GM12878 (cell line): ENCODE measurements around the gene PCBP1. TPM values are rescaled to one million over a fixed set of nuclear protein-coding genes. Genes with fewer than 3 reads are reported as not detected.
A peak's percentile ranks its signal among the peaks of the same experiment; 100 is the strongest.

ENCODE experiments used
- BCL11A ChIP-seq: IDR thresholded peaks from 2 replicates; pipeline ENCODE4 v1.6.1; 2011; ENCODE audit warnings: low read depth, low read length
- BMI1 ChIP-seq: fragments of 450-650 bp; IDR thresholded peaks from 2 replicates; pipeline ENCODE4 v1.6.1; 2016; ENCODE audit warnings: mild to moderate bottlenecking, moderate library complexity, borderline replicate concordance
- CREB1 ChIP-seq: IDR thresholded peaks from 2 replicates; pipeline ENCODE4 v1.6.1; 2012; ENCODE audit warnings: low read depth, mild to moderate bottlenecking, inconsistent platforms
- EGR1 ChIP-seq, 2 experiments: IDR thresholded peaks; 1 replicate in 1 of 2; 2 replicates in 1 of 2; pipeline ENCODE4 v1.6.1; 2011 to 2012; ENCODE audit warnings: low read depth in 2 of 2, low read length in 2 of 2, borderline replicate concordance in 1 of 2, mild to moderate bottlenecking in 1 of 2, moderate library complexity in 1 of 2
- ESRRA ChIP-seq: IDR thresholded peaks from 2 replicates; pipeline ENCODE4 v1.6.1; 2012; ENCODE audit warnings: mild to moderate bottlenecking, low read length, improper control_type of control experiment
- ETV6 ChIP-seq, 2 experiments: fragments of 450-650 bp in 1 of 2; IDR thresholded peaks in 1 of 2; conservative IDR thresholded peaks in 1 of 2; 2 replicates each; pipeline ENCODE4 v1.6.1; 2014; ENCODE audit warnings: antibody characterized with exemption in 1 of 2, borderline replicate concordance in 1 of 2, low read depth in 1 of 2, mild to moderate bottlenecking in 1 of 2, moderate library complexity in 1 of 2
- FOS ChIP-seq: IDR thresholded peaks from 3 replicates; pipeline ENCODE4 v1.6.1; 2011; ENCODE audit warnings: borderline replicate concordance; ENCODE audit not compliant: insufficient read length; ENCODE audit errors: extremely low read depth
- GABPA ChIP-seq: IDR thresholded peaks from 2 replicates; pipeline ENCODE4 v1.6.1; 2014; ENCODE audit warnings: antibody characterized with exemption, low read depth, mild to moderate bottlenecking, inconsistent platforms
- HDAC6 ChIP-seq: fragments of 200-600 bp; sonication (generic); IDR thresholded peaks from one replicate; pipeline ENCODE4 v1.8.0; 2017; ENCODE audit warnings: antibody characterized with exemption; ENCODE audit not compliant: unreplicated experiment
- KDM1A ChIP-seq: fragments of 200-600 bp; sonication (generic); IDR thresholded peaks from 2 replicates; pipeline ENCODE4 v1.6.1; 2016; ENCODE audit warnings: borderline replicate concordance
- NR2C1 ChIP-seq: fragments of 450-650 bp; IDR thresholded peaks from 2 replicates; pipeline ENCODE4 v1.6.1; 2017; ENCODE audit warnings: antibody characterized with exemption, mild to moderate bottlenecking, moderate library complexity
- NR2C2 ChIP-seq: IDR thresholded peaks from 2 replicates; pipeline ENCODE4 v1.6.1; 2011; ENCODE audit warnings: borderline replicate concordance, low read depth; ENCODE audit not compliant: control insufficient read depth, insufficient read length
- PAX5 ChIP-seq: IDR thresholded peaks from 2 replicates; pipeline ENCODE4 v1.6.1; 2011; ENCODE audit warnings: low read depth, low read length, borderline replicate concordance
- RB1 ChIP-seq: fragments of 450-650 bp; formaldehyde crosslinking; IDR thresholded peaks from 2 replicates; pipeline ENCODE4 v1.6.1; 2017; ENCODE audit warnings: mild to moderate bottlenecking, borderline replicate concordance
- RBBP5 ChIP-seq: fragments of 200-600 bp; sonication (generic); conservative IDR thresholded peaks from 2 replicates; pipeline ENCODE4 v1.6.1; 2016
- RCOR1 ChIP-seq: conservative IDR thresholded peaks from 2 replicates; pipeline ENCODE4 v1.6.1; 2012; ENCODE audit warnings: low read depth, low read length, improper control_type of control experiment
- RUNX3 ChIP-seq: IDR thresholded peaks from 2 replicates; pipeline ENCODE4 v1.6.1; 2012; ENCODE audit warnings: low read length, inconsistent platforms
- SIN3A ChIP-seq: IDR thresholded peaks from 2 replicates; pipeline ENCODE4 v1.6.1; 2012; ENCODE audit warnings: low read depth, low read length, improper control_type of control experiment
- SREBF1 ChIP-seq: IDR thresholded peaks from 2 replicates; pipeline ENCODE4 v1.6.1; 2012; ENCODE audit warnings: mild to moderate bottlenecking, low read length
- STAT3 ChIP-seq: IDR thresholded peaks from 2 replicates; pipeline ENCODE4 v1.6.1; 2011; ENCODE audit warnings: low read depth, low read length, improper control_type of control experiment
- TBL1XR1 ChIP-seq: IDR thresholded peaks from 2 replicates; pipeline ENCODE4 v1.6.1; 2012; ENCODE audit warnings: low read depth, low read length, improper control_type of control experiment
- YBX1 ChIP-seq: fragments of 450-650 bp; IDR thresholded peaks from 2 replicates; pipeline ENCODE4 v1.6.1; 2016; ENCODE audit warnings: antibody characterized with exemption
- ZBED1 ChIP-seq: IDR thresholded peaks from 2 replicates; pipeline ENCODE4 v1.6.1; 2016; ENCODE audit warnings: borderline replicate concordance
- ZNF207 ChIP-seq: fragments of 450-650 bp; IDR thresholded peaks from 2 replicates; pipeline ENCODE4 v1.6.1; 2014; ENCODE audit warnings: antibody characterized with exemption, mild to moderate bottlenecking, borderline replicate concordance
- polyA plus RNA-seq, 11 experiments: library from polyadenylated mRNA; depleted of rRNA in 4 of 11; unstranded in 6 of 11; stranded (reverse) in 5 of 11; fragments of >200 nt; fragmentation: Nextera tagmentation in 4 of 11; fragmentation: Illumina TruSeq in 1 of 11; extraction: Ambion mirVana in 4 of 11; extraction: Trizol in 1 of 11; gene quantifications; 1 replicate in 1 of 11; 2 replicates in 10 of 11; pipeline versions ENCODE4 v1.2.1 to v1.2.3, GENCODE V29; 2011 to 2016; ENCODE audit warnings: inconsistent platforms in 2 of 11, missing spikeins in 2 of 11, low read depth in 1 of 11
- total RNA-seq, 4 experiments: library from RNA; depleted of rRNA in 3 of 4; stranded (reverse); fragments of >200 nt in 3 of 4; fragmentation: Illumina TruSeq in 1 of 4; extraction: Trizol in 1 of 4; gene quantifications; 2 replicates each; pipeline versions ENCODE4 v1.2.1 to v1.2.3, GENCODE V29; 2013 to 2021
- TF ChIP-seq, protein P1 (sequence below): IDR thresholded peaks from 2 replicates; pipeline ENCODE4 v1.6.1; 2011; ENCODE audit warnings: borderline replicate concordance, low read depth, mild to moderate bottlenecking, moderate library complexity, mixed read lengths, low read length; ENCODE audit not compliant: insufficient read depth; ENCODE audit errors: extremely low read length
- TF ChIP-seq, protein P2 (sequence below): fragments of 450-650 bp; formaldehyde crosslinking; IDR thresholded peaks from 2 replicates; pipeline ENCODE4 v1.4.0; 2020; ENCODE audit warnings: mild to moderate bottlenecking, moderate library complexity
- TF ChIP-seq, protein P3 (sequence below): fragments of 450-650 bp; conservative IDR thresholded peaks from 2 replicates; pipeline ENCODE4 v1.6.1; 2017; ENCODE audit warnings: mild to moderate bottlenecking, moderate library complexity

Gene PCBP1
- total and polyA plus RNA-seq, 10 of the 15 experiments (the other 5 are each of a cell fraction or from before 2014, with no cell fraction given): 24.4 to 494 (median 130) TPM

DNA sequence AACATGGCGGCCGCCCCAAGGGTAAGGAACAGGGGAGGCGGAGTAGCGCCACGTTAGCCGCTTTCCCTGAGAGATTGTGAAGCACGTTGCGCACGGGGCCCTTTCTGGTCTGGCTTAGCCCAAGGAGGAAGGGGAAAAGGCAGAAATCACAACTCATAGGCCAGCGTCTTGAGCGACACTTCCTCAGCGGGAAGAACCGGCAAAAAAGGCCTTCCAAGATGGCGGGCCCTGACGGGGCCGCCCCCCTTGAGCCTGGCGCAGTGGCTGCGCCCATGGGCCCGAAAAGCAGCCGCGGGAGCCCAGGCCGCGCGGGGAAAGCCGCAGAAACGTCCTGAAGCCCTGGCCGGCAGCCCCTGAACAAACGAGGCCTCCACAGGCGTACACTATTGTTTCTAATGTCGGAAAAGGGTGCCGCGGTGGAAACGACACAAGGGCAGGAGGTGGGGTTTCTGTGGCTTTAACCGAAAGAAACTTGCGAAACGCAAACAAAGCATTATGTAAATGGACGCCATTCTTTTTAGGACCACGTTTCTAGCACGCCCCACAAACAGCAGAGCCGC lies 919 bp upstream of the PCBP1 start (continued):
- no peak for TF ChIP-seq CREB1
- TF ChIP-seq NR2C2: no peak
- TF ChIP-seq GABPA: no peak
- no peak for TF ChIP-seq BCL11A
- TF ChIP-seq YBX1: no peak
- TF ChIP-seq RCOR1: 0 out of 2 replicates have a peak, but pooled peaks have one; percentile 10
- TF ChIP-seq RUNX3: no peak
- peak; percentile 47 for TF ChIP-seq HDAC6
- TF ChIP-seq RB1: peak; percentile 49; the same call in 1 of the 2 replicates
- TF ChIP-seq, protein P1, sequence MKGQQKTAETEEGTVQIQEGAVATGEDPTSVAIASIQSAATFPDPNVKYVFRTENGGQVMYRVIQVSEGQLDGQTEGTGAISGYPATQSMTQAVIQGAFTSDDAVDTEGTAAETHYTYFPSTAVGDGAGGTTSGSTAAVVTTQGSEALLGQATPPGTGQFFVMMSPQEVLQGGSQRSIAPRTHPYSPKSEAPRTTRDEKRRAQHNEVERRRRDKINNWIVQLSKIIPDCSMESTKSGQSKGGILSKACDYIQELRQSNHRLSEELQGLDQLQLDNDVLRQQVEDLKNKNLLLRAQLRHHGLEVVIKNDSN: no peak
- TF ChIP-seq FOS: no peak
- TF ChIP-seq STAT3: no peak
- TF ChIP-seq EGR1 (IDR thresholded peaks at IDR 0.05; ENCODE audit: borderline replicate concordance in 1 of 2, low read depth in 2 of 2, low read length in 2 of 2): no peak; a peak in 1 of 3 replicates
- TF ChIP-seq NR2C1: peak; percentile 66
- TF ChIP-seq PAX5: no peak
- no peak for TF ChIP-seq KDM1A
- TF ChIP-seq, protein P2, sequence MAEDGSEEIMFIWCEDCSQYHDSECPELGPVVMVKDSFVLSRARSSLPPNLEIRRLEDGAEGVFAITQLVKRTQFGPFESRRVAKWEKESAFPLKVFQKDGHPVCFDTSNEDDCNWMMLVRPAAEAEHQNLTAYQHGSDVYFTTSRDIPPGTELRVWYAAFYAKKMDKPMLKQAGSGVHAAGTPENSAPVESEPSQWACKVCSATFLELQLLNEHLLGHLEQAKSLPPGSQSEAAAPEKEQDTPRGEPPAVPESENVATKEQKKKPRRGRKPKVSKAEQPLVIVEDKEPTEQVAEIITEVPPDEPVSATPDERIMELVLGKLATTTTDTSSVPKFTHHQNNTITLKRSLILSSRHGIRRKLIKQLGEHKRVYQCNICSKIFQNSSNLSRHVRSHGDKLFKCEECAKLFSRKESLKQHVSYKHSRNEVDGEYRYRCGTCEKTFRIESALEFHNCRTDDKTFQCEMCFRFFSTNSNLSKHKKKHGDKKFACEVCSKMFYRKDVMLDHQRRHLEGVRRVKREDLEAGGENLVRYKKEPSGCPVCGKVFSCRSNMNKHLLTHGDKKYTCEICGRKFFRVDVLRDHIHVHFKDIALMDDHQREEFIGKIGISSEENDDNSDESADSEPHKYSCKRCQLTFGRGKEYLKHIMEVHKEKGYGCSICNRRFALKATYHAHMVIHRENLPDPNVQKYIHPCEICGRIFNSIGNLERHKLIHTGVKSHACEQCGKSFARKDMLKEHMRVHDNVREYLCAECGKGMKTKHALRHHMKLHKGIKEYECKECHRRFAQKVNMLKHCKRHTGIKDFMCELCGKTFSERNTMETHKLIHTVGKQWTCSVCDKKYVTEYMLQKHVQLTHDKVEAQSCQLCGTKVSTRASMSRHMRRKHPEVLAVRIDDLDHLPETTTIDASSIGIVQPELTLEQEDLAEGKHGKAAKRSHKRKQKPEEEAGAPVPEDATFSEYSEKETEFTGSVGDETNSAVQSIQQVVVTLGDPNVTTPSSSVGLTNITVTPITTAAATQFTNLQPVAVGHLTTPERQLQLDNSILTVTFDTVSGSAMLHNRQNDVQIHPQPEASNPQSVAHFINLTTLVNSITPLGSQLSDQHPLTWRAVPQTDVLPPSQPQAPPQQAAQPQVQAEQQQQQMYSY (CRISPR knock-in tag): no peak
- TF ChIP-seq RBBP5: no peak
- no peak for TF ChIP-seq SREBF1
- peak; percentile 93 for TF ChIP-seq ZNF207
- TF ChIP-seq SIN3A: no peak
- TF ChIP-seq ESRRA: no peak; the same call in 1 of the 2 replicates
- TF ChIP-seq, protein P3, sequence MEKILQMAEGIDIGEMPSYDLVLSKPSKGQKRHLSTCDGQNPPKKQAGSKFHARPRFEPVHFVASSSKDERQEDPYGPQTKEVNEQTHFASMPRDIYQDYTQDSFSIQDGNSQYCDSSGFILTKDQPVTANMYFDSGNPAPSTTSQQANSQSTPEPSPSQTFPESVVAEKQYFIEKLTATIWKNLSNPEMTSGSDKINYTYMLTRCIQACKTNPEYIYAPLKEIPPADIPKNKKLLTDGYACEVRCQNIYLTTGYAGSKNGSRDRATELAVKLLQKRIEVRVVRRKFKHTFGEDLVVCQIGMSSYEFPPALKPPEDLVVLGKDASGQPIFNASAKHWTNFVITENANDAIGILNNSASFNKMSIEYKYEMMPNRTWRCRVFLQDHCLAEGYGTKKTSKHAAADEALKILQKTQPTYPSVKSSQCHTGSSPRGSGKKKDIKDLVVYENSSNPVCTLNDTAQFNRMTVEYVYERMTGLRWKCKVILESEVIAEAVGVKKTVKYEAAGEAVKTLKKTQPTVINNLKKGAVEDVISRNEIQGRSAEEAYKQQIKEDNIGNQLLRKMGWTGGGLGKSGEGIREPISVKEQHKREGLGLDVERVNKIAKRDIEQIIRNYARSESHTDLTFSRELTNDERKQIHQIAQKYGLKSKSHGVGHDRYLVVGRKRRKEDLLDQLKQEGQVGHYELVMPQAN: no peak
- peak in 1 of 2 experiments; percentile 70; a peak in 2 of 4 replicates for TF ChIP-seq ETV6 (conservative IDR thresholded peaks at IDR 0.05 in 1 of 2, IDR thresholded peaks at IDR 0.05 in 1 of 2; ENCODE audit: borderline replicate concordance in 1 of 2, low read depth in 1 of 2)
- TF ChIP-seq ZBED1: peak; percentile 41; the same call in 1 of the 2 replicates
- TF ChIP-seq TBL1XR1: no peak
- TF ChIP-seq BMI1: no peak
